KMS-11 (cell line): Measurements from ENCODE around the gene FNDC8.

ENCODE experiments used
- H2AFZ ChIP-seq: fragments of 200-600 bp; sonication (generic); 2 replicates; pipeline ENCODE4 v1.6.1; 2016; ENCODE audit warnings: antibody characterized with exemption, mixed run types, low read depth
- H3K27ac ChIP-seq: fragments of 200-600 bp; sonication (generic); 2 replicates; pipeline ENCODE4 v1.6.1; 2016; ENCODE audit warnings: mild to moderate bottlenecking, mixed run types
- H3K27me3 ChIP-seq: fragments of 200-600 bp; sonication (generic); 2 replicates; pipeline ENCODE4 v1.6.1; 2017; ENCODE audit warnings: mild to moderate bottlenecking, low read depth, mixed run types, moderate library complexity; ENCODE audit not compliant: insufficient read depth
- H3K36me3 ChIP-seq: fragments of 200-600 bp; sonication (generic); 2 replicates; pipeline ENCODE4 v1.6.1; 2017; ENCODE audit warnings: mild to moderate bottlenecking, mixed run types; ENCODE audit not compliant: insufficient read depth
- H3K4me1 ChIP-seq: fragments of 200-600 bp; sonication (generic); 2 replicates; pipeline ENCODE4 v1.6.1; 2016; ENCODE audit warnings: mild to moderate bottlenecking, low read depth, mixed run types; ENCODE audit not compliant: poor library complexity, severe bottlenecking
- H3K4me2 ChIP-seq: fragments of 200-600 bp; sonication (generic); 2 replicates; pipeline ENCODE4 v1.7.0; 2016; ENCODE audit warnings: mild to moderate bottlenecking, mixed run types
- H3K4me3 ChIP-seq: fragments of 200-600 bp; sonication (generic); IDR thresholded peaks from 2 replicates; pipeline ENCODE4 v1.6.1; 2017; ENCODE audit warnings: low read depth, low read length, mixed read lengths; ENCODE audit not compliant: insufficient read depth
- H3K79me2 ChIP-seq: fragments of 200-600 bp; sonication (generic); 2 replicates; pipeline ENCODE4 v1.6.1; 2016; ENCODE audit warnings: low read depth, mixed run types; ENCODE audit not compliant: insufficient read depth
- H3K9ac ChIP-seq: fragments of 200-600 bp; sonication (generic); 2 replicates; pipeline ENCODE4 v1.6.1; 2016; ENCODE audit warnings: mild to moderate bottlenecking, mixed run types
- H4K20me1 ChIP-seq: fragments of 200-600 bp; sonication (generic); 2 replicates; pipeline ENCODE4 v1.6.1; 2016; ENCODE audit warnings: mild to moderate bottlenecking, mixed run types; ENCODE audit not compliant: insufficient read depth
- CTCF ChIP-seq: fragments of 200-600 bp; sonication (generic); conservative IDR thresholded peaks from 2 replicates; pipeline ENCODE4 v1.6.1; 2017; ENCODE audit warnings: low read depth, mild to moderate bottlenecking, antibody characterized with exemption, low read length, moderate library complexity, mixed read lengths

FNDC8 gene

GRCh38 chr17:35119370-35120165 is 1.8 kb upstream of the FNDC8 start, which contains the start of gene RAD51D:
Gene RAD51D (minus strand): TSS chr17:35119860. CDS start chr17:35119613, 247 bp downstream.
- H3K79me2 ChIP-seq: peaks cover 9% of the 10 kb centered on the region; the same call in 1 of the 2 replicates
- peak within 1 kb of the TSS; percentile 30 for H3K27ac ChIP-seq

GRCh38 chr17:35127751-35128514 is 6.5 kb downstream of the FNDC8 start:
- Histone ChIP-seq H3K36me3 (no peaks in the 10 kb centered on the region), H3K4me1 (peaks cover 15% of the 10 kb centered on the region), H3K79me2 (no peaks in the 10 kb centered on the region), H3K27me3 (no peaks in the 10 kb centered on the region), H3K9ac (no peak overlapping the region), H4K20me1 (no peaks in the 10 kb centered on the region), H3K4me3 (no peak overlapping the region), H3K27ac (no peak overlapping the region), H2AFZ (no peak overlapping the region), H3K4me2 (no peak overlapping the region)
- no peak for TF ChIP-seq CTCF

More at GRCh38 chr17:35119370-35120165, 1.8 kb upstream of the FNDC8 start, which contains the start of gene RAD51D:
- H3K4me1 ChIP-seq: peaks cover 15% of the 10 kb centered on the region
- no peak within 1 kb of the TSS for H3K4me3 ChIP-seq
- H3K4me2 ChIP-seq: peak within 1 kb of the TSS; percentile 68
- no peaks in the 10 kb centered on the region for H3K27me3 ChIP-seq
- H4K20me1 ChIP-seq: no peaks in the 10 kb centered on the region
- H2AFZ ChIP-seq: peak within 1 kb of the TSS; percentile 87
- peak; percentile 81 for TF ChIP-seq CTCF
- no peaks in the 10 kb centered on the region for H3K36me3 ChIP-seq
- H3K9ac ChIP-seq: peak within 1 kb of the TSS; percentile 88

GRCh38 chr17:35129154-35129972 is 7.9 kb downstream of the FNDC8 start:
- Histone ChIP-seq H3K4me1 (peaks cover 15% of the 10 kb centered on the region), H3K27ac (no peak overlapping the region), H3K36me3 (no peaks in the 10 kb centered on the region; the same call in 1 of the 2 replicates)

More at GRCh38 chr17:35129154-35129972, 7.9 kb downstream of the FNDC8 start:
- Histone ChIP-seq H3K9ac (no peak overlapping the region), H2AFZ (no peak overlapping the region), H3K27me3 (no peaks in the 10 kb centered on the region), H3K79me2 (no peaks in the 10 kb centered on the region), H3K4me3 (no peak overlapping the region), H3K4me2 (no peak overlapping the region), H4K20me1 (no peaks in the 10 kb centered on the region)
- TF ChIP-seq CTCF: no peak
